Mononuclear cell (primary cell): ENCODE results near the gene ESRRA. TPM values are rescaled to one million over a fixed set of nuclear protein-coding genes. Genes with fewer than 3 reads are reported as not detected.
A peak's percentile ranks its signal among the peaks of the same experiment; 100 is the strongest.

Source experiments
- H3K27me3 ChIP-seq: 2 replicates; pipeline ENCODE4 v1.6.0; 2011; ENCODE audit warnings: low read length, control low read depth; ENCODE audit not compliant: insufficient read depth
- H3K4me1 ChIP-seq: 2 replicates; pipeline ENCODE4 v1.5.1; 2011; ENCODE audit warnings: mild to moderate bottlenecking, low read length, control low read depth; ENCODE audit not compliant: insufficient read depth
- H3K4me3 ChIP-seq: 2 replicates; pipeline ENCODE4 v1.5.1; 2011; ENCODE audit warnings: mild to moderate bottlenecking, low read length, moderate library complexity
- H3K9me3 ChIP-seq: 2 replicates; pipeline ENCODE4 v1.5.1; 2011; ENCODE audit warnings: low read depth, mild to moderate bottlenecking, control low read depth, low read length
- total RNA-seq: library from RNA; depleted of rRNA; stranded (reverse); fragments of >200 nt; gene quantifications from one replicate; pipeline ENCODE4 v1.2.3, GENCODE V29; 2012

Gene ESRRA
- total RNA-seq, 1 donor, result 8.5 TPM

- Histone ChIP-seq H3K9me3 (no peaks in the 10 kb centered on the region), H3K4me1 (peaks cover 10% of the 10 kb centered on the region), H3K27me3 (no peaks in the 10 kb centered on the region)
Observed at GRCh38 chr11:64352995-64353714, 47.8 kb downstream of the ESRRA start.

GRCh38 chr11:64353715-64354506 lies 48.6 kb downstream of the ESRRA start:
- H3K4me1 ChIP-seq, result peaks cover 17% of the 10 kb centered on the region
- H3K9me3 ChIP-seq, result no peaks in the 10 kb centered on the region
- H3K4me3 ChIP-seq, result no peak overlapping the region
- no peaks in the 10 kb centered on the region for H3K27me3 ChIP-seq

More at GRCh38 chr11:64352995-64353714, 47.8 kb downstream of the ESRRA start:
- H3K4me3 ChIP-seq, result no peak overlapping the region

GRCh38 chr11:64355078-64355940 lies 50.0 kb downstream of the ESRRA start:
- H3K4me3 ChIP-seq, result no peak overlapping the region
- H3K9me3 ChIP-seq, result no peaks in the 10 kb centered on the region
- no peaks in the 10 kb centered on the region for H3K27me3 ChIP-seq
- peaks cover 29% of the 10 kb centered on the region for H3K4me1 ChIP-seq

GRCh38 chr11:64356498-64357411 lies 51.4 kb downstream of the ESRRA start:
- peaks cover 38% of the 10 kb centered on the region for H3K4me1 ChIP-seq
- H3K27me3 ChIP-seq, result no peaks in the 10 kb centered on the region
- H3K9me3 ChIP-seq, result no peaks in the 10 kb centered on the region
- H3K4me3 ChIP-seq, result no peak overlapping the region

GRCh38 chr11:64357446-64357845 lies 52.1 kb downstream of the ESRRA start:
- peaks cover 38% of the 10 kb centered on the region for H3K4me1 ChIP-seq

GRCh38 chr11:64357904-64358535 lies 52.7 kb downstream of the ESRRA start:
- no peak overlapping the region for H3K4me3 ChIP-seq
- H3K4me1 ChIP-seq, result peaks cover 38% of the 10 kb centered on the region
- no peaks in the 10 kb centered on the region for H3K27me3 ChIP-seq
- H3K9me3 ChIP-seq, result no peaks in the 10 kb centered on the region

More at GRCh38 chr11:64357446-64357845, 52.1 kb downstream of the ESRRA start:
- Histone ChIP-seq H3K9me3 (no peaks in the 10 kb centered on the region), H3K4me3 (no peak overlapping the region), H3K27me3 (no peaks in the 10 kb centered on the region)

GRCh38 chr11:64358536-64358906 lies 53.2 kb downstream of the ESRRA start:
- Histone ChIP-seq H3K27me3 (no peaks in the 10 kb centered on the region), H3K4me3 (peak overlapping the region; percentile 63), H3K4me1 (peaks cover 38% of the 10 kb centered on the region), H3K9me3 (no peaks in the 10 kb centered on the region)

GRCh38 chr11:64358907-64359711 lies 53.8 kb downstream of the ESRRA start, which contains the start of gene RPS6KA4:
Gene RPS6KA4, plus strand, starts transcription at chr11:64359162. Its CDS starts 74 bp downstream, at chr11:64359236.
- Histone ChIP-seq H3K27me3 (no peaks in the 10 kb centered on the region), H3K9me3 (no peaks in the 10 kb centered on the region), H3K4me3 (peak within 1 kb of the TSS; percentile 63), H3K4me1 (peaks cover 38% of the 10 kb centered on the region)

- no peaks in the 10 kb centered on the region for H3K27me3 ChIP-seq
- no peaks in the 10 kb centered on the region for H3K9me3 ChIP-seq
- peak overlapping the region; percentile 63 for H3K4me3 ChIP-seq
- peaks cover 38% of the 10 kb centered on the region for H3K4me1 ChIP-seq
Observed at GRCh38 chr11:64359712-64360445, 54.6 kb downstream of the ESRRA start.

- no peaks in the 10 kb centered on the region for H3K27me3 ChIP-seq
- H3K9me3 ChIP-seq, result no peaks in the 10 kb centered on the region
- peak overlapping the region; percentile 63 for H3K4me3 ChIP-seq
Observed at GRCh38 chr11:64360448-64360921, 55.2 kb downstream of the ESRRA start.

GRCh38 chr11:64361659-64362058 lies 56.3 kb downstream of the ESRRA start:
- Histone ChIP-seq H3K9me3 (no peaks in the 10 kb centered on the region), H3K4me3 (no peak overlapping the region), H3K4me1 (peaks cover 38% of the 10 kb centered on the region), H3K27me3 (no peaks in the 10 kb centered on the region)

More at GRCh38 chr11:64360448-64360921, 55.2 kb downstream of the ESRRA start:
- H3K4me1 ChIP-seq, result peaks cover 38% of the 10 kb centered on the region

GRCh38 chr11:64362339-64362738 lies 57.0 kb downstream of the ESRRA start:
- Histone ChIP-seq H3K4me3 (no peak overlapping the region), H3K9me3 (no peaks in the 10 kb centered on the region), H3K27me3 (no peaks in the 10 kb centered on the region), H3K4me1 (peaks cover 37% of the 10 kb centered on the region)
